T-helper 17 cell (primary cell): ENCODE data around the gene PRKG1. TPM values are rescaled to one million over a fixed set of nuclear protein-coding genes. Genes with fewer than 3 reads are reported as not detected.

Experiments used
- ATAC-seq: fragments of 150-1000 bp; cut with Tn5 transposase; 2 replicates; pipeline ENCODE4 v1.10.0; 2021; ENCODE audit warnings: mild to moderate bottlenecking, moderate library complexity
- DNase-seq, 3 donors: peaks; one replicate each; pipeline versions ENCODE4 v3.0.0 to v3.0.0-alpha.2; 2020 to 2021
- H3K9me3 ChIP-seq: one replicate; pipeline ENCODE4 v1.7.0; 2013; ENCODE audit warnings: low read length, mild to moderate bottlenecking; ENCODE audit not compliant: control insufficient read depth, poor library complexity, severe bottlenecking
- H3K27ac Mint-ChIP-seq: one replicate; pipeline ENCODE4 v1.8.0; 2022; ENCODE audit warnings: mild to moderate bottlenecking, moderate library complexity, mixed read lengths
- H3K27me3 Mint-ChIP-seq: one replicate; pipeline ENCODE4 v1.8.0; 2022; ENCODE audit warnings: mixed read lengths
- H3K36me3 Mint-ChIP-seq: one replicate; pipeline ENCODE4 v1.8.0; 2022; ENCODE audit warnings: low read depth, mixed read lengths
- H3K4me1 Mint-ChIP-seq: one replicate; pipeline ENCODE4 v1.8.0; 2022; ENCODE audit warnings: mild to moderate bottlenecking, mixed read lengths
- H3K4me3 Mint-ChIP-seq: one replicate; pipeline ENCODE4 v1.8.0; 2022; ENCODE audit warnings: mild to moderate bottlenecking, moderate library complexity, mixed read lengths
- total RNA-seq, 4 donors: library from RNA in 2 of 4; stranded (reverse) in 2 of 4; gene quantifications; one replicate each; pipeline ENCODE4 v1.2.3 and lab custom pipeline; 2022 to 2026

Gene PRKG1
- total RNA-seq, 2 donors from 2014 or later, result 0.27 to 4.1 TPM

DNA sequence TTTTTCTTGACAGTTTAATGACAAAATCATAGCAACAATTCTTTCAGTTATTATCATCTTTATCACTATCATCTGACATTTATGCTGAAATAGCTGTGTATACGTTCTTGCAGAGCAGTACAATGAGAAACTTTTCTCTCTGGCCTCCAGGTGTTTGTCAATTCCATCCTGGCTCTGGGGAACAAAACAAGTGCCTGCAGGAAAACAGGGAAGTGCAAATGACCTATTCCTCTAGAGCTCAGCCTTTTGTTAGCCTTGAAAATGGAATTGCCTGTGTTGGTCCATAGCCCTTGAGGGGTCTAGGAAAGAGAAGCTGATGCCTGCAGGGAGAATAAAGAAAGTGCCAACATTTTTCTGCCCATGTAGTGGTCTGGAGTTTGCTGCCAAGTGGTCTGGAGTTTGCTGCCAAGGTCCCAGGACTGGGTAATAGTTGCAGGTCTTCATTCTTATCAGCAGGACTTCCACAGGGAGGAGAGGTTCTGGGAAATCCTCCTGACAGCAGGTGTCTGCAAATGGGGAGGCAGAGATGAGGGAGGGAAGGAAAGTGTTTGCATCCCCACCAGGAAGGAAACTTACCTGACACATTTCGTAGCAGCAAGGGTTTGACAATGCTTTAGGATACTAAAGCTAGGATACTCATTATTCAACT lies 635.2 kb downstream of the PRKG1 start:
- Mint-ChIP-seq H3K27me3 (no peaks in the 10 kb centered on the region), H3K4me3 (no peak overlapping the region), H3K36me3 (no peaks in the 10 kb centered on the region), H3K27ac (no peak overlapping the region), H3K4me1 (peaks cover 9% of the 10 kb centered on the region)
- no peaks in the 10 kb centered on the region for H3K9me3 ChIP-seq
- ATAC-seq, result no peak
- no peak for DNase-seq

DNA sequence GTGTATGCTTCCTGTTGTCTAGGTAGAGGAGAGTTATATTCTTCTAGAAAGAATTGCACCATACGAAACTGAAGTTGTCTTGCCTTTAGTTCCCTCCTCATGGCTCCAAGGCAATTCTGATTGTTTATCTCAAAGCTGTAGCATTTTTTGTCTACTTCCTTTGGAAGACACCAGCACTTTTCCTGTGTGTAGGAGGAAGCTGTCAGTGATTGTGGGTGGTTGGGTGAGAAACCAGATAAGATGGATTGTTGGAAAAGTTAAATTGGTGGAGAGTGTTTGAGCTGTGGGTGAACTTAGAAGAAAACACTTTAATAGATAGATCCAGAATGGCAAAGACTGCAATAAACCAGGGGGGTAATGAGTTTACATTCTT lies 637.2 kb downstream of the PRKG1 start:
- Mint-ChIP-seq H3K27ac (no peak overlapping the region), H3K27me3 (peaks cover 7% of the 10 kb centered on the region), H3K4me3 (no peak overlapping the region), H3K4me1 (peaks cover 9% of the 10 kb centered on the region), H3K36me3 (peaks cover 3% of the 10 kb centered on the region)
- DNase-seq (no peak), ATAC-seq (no peak)
- H3K9me3 ChIP-seq, result no peaks in the 10 kb centered on the region

DNA sequence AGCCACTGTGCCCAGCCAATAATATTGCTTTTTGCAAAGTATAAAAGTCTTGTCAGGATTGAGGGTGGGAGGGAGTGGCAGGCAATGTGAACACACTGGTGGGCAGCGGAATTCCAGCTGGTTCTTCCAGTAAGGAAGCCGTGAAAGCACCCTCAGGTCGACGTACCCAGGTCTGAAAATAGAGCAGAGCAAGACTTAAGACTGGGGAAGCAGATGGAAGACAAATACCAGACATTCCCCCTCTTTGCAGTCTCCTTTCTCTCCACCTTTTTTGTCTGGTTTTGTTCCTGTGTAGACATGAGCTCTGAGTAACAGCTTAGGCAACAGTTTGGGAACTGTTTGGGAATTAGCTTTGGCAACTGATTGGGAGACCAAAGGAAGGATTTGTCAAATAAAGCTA lies 642.7 kb downstream of the PRKG1 start:
- peaks cover 3% of the 10 kb centered on the region for H3K4me1 Mint-ChIP-seq
- ATAC-seq (no peak), DNase-seq (no peak)
- no peak overlapping the region for H3K4me3 Mint-ChIP-seq
- H3K27me3 Mint-ChIP-seq, result peaks cover 15% of the 10 kb centered on the region
- no peak overlapping the region for H3K27ac Mint-ChIP-seq
- peaks cover 3% of the 10 kb centered on the region for H3K36me3 Mint-ChIP-seq
- no peaks in the 10 kb centered on the region for H3K9me3 ChIP-seq

DNA sequence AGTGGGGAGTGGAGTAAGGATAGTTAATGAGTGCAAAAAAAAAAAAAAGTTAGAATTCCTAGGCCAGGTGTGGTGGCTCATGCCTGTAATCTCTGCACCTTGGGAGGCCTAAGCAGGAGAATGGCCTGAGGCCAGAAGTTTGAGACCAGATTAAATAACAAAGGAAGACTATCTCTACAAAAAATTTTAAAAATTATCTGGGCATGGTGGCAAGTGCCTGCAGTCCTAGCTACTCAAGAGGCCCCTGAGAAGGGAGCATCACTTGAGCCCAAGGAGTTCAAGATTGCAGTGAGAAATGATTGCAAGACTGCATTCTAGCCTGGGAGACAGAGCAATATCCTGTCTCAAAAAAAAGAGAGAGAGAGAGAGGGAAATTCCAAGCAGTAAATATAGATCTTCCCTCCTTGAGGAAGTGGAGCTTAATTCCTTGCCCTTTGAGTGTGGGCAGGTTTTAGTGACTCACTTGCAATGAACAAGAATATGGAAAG lies 644.6 kb downstream of the PRKG1 start:
- Mint-ChIP-seq H3K4me1 (peaks cover 3% of the 10 kb centered on the region), H3K27ac (no peak overlapping the region)

DNA sequence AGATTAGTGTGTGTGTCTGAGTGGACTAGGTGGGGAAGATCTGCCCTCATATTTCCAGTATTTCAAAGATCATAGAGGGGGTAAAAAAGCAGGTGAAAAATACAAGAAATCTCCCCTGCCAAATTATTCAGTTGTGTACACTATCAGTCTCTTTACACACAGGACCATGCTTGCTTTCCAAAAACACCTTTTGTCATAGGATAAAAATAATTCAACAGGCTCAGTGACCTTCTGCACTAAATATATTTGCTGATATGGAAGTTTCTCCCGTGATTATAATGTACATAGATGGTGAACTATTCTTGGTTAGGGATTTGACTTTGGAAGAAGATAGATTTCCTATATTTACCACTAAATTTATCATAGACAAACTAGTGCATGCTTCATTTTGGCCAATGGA lies 649.8 kb downstream of the PRKG1 start:
- H3K27ac Mint-ChIP-seq, result no peak overlapping the region
- no peaks in the 10 kb centered on the region for H3K27me3 Mint-ChIP-seq
- DNase-seq, result no peak
- H3K9me3 ChIP-seq, result no peaks in the 10 kb centered on the region
- H3K4me3 Mint-ChIP-seq, result no peak overlapping the region
- ATAC-seq, result no peak
- no peaks in the 10 kb centered on the region for H3K36me3 Mint-ChIP-seq
- peaks cover under 1% of the 10 kb centered on the region for H3K4me1 Mint-ChIP-seq

More for the DNA sequence above, 644.6 kb downstream of the PRKG1 start:
- H3K36me3 Mint-ChIP-seq, result peaks cover 3% of the 10 kb centered on the region
- peaks cover 15% of the 10 kb centered on the region for H3K27me3 Mint-ChIP-seq
- no peak overlapping the region for H3K4me3 Mint-ChIP-seq
- H3K9me3 ChIP-seq, result no peaks in the 10 kb centered on the region
- ATAC-seq (no peak), DNase-seq (no peak)

DNA sequence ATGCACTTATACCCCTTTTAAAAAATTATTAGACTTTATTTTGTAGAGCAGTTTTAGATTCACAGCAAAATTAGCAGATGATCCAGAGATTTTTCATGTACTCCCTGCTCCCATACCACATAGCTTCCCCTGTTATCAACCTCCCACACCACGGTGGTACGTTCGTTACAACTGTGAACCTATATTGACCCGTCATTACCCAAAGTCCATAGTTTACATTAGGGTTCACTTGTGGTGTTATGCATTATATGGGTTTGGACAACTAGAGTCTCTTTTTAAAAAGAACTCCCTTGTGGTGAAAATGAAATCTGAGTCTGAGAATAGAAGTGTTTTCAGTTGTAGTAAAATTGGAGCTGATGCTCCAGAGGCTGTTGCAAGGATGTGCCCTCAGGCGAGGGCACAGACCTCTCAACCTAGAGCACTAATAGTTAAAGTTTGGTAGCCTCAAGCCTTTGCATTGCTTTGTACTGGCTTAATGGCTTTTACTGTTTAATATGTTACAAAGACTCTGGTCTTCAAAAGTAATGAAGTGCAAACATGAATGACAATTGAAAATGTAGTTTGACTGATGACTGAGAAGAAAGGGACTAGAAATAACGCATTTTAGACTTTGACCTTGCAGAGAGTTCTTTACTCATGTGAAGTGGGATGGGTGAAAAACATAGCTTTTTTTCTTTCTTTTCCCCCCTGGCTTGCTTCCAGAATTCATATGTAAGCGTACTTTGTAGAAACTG lies 655.7 kb downstream of the PRKG1 start:
- no peaks in the 10 kb centered on the region for H3K27me3 Mint-ChIP-seq
- no peaks in the 10 kb centered on the region for H3K4me1 Mint-ChIP-seq
- no peak for ATAC-seq
- H3K4me3 Mint-ChIP-seq, result no peak overlapping the region
- DNase-seq, result no peak
- no peaks in the 10 kb centered on the region for H3K36me3 Mint-ChIP-seq
- no peaks in the 10 kb centered on the region for H3K9me3 ChIP-seq
- no peak overlapping the region for H3K27ac Mint-ChIP-seq

DNA sequence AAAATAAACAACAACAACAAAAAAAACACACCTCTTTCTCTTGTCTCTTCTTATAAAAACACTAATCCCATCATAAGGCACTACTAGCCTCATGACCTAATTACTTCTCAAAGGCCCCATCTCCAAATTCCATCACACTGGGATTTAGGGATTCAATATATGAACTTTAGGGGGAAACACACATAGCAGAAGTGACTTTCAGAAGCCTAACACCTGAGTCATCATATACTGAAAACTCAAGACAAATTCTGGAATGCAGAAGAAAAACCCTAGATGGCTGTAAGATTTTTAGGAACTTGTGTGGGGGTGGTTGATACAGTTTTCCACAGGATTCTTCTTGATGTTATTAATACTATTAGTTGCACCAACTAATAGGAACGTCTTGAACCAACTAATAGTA lies 658.8 kb downstream of the PRKG1 start:
- peaks cover 3% of the 10 kb centered on the region for H3K4me1 Mint-ChIP-seq
- no peaks in the 10 kb centered on the region for H3K36me3 Mint-ChIP-seq
- peaks cover 3% of the 10 kb centered on the region for H3K27me3 Mint-ChIP-seq
- ATAC-seq, result no peak
- no peak overlapping the region for H3K27ac Mint-ChIP-seq
- H3K4me3 Mint-ChIP-seq, result no peak overlapping the region
- H3K9me3 ChIP-seq, result no peaks in the 10 kb centered on the region
- no peak for DNase-seq

DNA sequence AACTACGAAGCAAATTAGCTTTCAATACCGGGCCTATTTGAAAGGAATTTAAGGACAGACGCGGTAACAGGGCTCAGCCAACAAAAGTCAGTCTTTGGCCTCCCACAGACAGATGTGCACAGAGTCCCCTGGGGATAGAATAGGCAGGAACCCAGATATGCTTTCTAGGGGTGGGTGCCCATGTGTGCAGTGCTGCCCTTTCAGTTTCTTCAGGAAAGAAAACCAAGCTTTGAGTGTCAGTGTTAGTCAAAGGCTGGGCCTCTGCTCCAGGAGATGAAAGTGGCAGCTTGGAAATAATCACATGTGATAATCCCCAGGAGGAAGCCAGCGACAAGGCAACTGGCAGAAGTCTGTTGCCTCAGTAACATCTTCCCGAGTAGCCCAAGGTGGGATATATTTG lies 668.9 kb downstream of the PRKG1 start:
- DNase-seq (no peak), ATAC-seq (no peak)
- Mint-ChIP-seq H3K27me3 (peaks cover 17% of the 10 kb centered on the region), H3K27ac (no peak overlapping the region), H3K36me3 (no peaks in the 10 kb centered on the region), H3K4me1 (peaks cover 2% of the 10 kb centered on the region), H3K4me3 (no peak overlapping the region)
- H3K9me3 ChIP-seq, result no peaks in the 10 kb centered on the region

DNA sequence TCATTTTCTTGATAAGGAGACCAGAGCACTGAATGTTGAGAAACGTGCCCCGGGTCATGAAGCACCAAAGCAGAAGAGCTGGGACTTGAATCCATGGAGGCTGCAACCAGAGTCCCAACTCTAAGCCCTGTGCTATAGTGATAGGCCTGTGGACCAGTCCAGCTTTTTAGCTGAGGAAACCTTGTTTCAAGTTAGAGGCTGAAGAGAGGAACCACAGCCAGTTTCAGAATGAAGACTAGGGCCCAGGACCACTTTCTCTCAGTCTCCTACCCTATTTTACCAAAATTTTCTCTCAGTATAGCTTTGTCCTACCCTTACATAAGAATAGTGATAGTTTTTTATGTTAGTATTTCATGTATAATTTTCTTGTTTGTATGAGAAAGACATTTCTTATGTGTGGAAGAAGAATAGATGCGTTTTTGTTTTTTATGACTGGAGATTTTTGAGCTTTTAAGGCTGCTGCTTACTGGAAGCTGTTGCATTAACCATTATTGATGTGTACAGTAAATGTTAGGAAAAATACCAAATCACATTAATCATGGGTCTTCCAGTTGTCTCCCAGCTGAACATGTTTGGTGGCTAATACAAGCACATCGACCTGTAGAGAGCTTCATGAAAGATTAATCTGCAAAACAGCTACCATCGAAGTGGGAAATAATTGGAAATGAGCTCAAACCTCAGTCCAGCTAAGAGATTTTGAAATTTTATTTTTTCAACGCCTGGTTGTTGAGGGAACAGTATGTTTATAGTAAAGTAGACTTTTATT lies 670.1 kb downstream of the PRKG1 start:
- Mint-ChIP-seq H3K36me3 (no peaks in the 10 kb centered on the region), H3K4me1 (peaks cover 2% of the 10 kb centered on the region), H3K4me3 (no peak overlapping the region), H3K27me3 (peaks cover 7% of the 10 kb centered on the region), H3K27ac (no peak overlapping the region)
- ATAC-seq (no peak), DNase-seq (no peak)
- H3K9me3 ChIP-seq, result no peaks in the 10 kb centered on the region

DNA sequence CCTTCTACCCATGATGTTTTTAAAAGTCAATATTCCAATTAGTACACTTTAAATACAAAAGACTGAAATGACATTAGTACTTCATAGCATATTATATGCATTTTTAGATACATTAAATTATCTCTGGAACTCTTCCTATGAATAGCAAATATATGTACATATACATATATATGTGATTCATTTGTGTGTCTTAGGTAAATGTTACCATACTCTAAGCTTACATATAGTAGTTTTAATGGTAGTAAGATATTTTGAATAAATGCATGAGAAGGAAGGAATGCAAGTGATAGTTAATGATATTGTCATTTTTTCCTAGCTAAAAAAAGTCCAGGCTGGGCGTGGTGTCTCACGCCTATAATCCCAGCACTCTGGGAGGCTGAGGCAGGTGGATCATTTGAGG lies 671.1 kb downstream of the PRKG1 start:
- H3K4me1 Mint-ChIP-seq, result peaks cover 2% of the 10 kb centered on the region
- no peak overlapping the region for H3K27ac Mint-ChIP-seq
- DNase-seq, result no peak
- H3K4me3 Mint-ChIP-seq, result no peak overlapping the region
- peaks cover 7% of the 10 kb centered on the region for H3K27me3 Mint-ChIP-seq
- ATAC-seq, result no peak
- H3K9me3 ChIP-seq, result no peaks in the 10 kb centered on the region
- H3K36me3 Mint-ChIP-seq, result no peaks in the 10 kb centered on the region

DNA sequence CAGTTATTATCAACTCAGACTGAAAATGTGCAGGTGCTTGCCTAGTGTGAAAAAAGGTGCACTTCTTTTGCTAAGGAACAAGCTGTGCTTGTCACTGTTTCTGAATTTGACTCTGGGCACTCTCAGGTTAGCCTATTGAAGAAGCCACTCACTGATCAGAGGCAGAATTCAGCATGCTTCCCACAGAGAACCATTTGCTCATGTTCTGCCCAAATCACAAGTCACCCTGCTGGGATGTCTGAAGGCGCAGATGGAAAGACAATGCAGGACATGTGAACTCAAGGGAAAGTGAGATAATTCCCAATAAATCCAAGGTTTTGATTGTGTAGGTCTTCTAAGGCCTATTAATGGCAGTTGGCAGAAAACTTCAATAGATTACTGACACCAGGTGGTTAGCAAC lies 672.9 kb downstream of the PRKG1 start:
- peaks cover 2% of the 10 kb centered on the region for H3K4me1 Mint-ChIP-seq
- ATAC-seq, result no peak
- no peak for DNase-seq
- peaks cover 7% of the 10 kb centered on the region for H3K27me3 Mint-ChIP-seq
- no peaks in the 10 kb centered on the region for H3K9me3 ChIP-seq
- no peak overlapping the region for H3K27ac Mint-ChIP-seq
- H3K4me3 Mint-ChIP-seq, result no peak overlapping the region
- H3K36me3 Mint-ChIP-seq, result no peaks in the 10 kb centered on the region

DNA sequence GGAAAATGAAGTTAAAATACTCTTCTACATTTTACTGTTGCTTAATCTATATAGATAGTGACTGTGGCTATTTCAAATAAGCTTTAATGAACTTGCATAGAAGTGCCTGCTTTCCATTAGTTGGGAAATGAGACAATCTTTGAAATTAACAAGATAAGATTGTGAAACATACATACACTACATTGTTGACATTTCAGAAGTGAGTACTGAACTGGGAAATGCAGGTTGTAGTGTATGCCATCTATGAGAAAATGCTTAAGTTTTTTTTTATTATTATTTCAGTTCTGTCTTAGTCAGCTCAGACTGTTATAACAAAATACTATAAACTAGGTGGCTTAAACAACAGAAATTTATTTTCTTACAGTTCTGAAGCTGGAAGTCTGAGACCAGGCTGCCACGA lies 674.7 kb downstream of the PRKG1 start:
- H3K27me3 Mint-ChIP-seq, result no peaks in the 10 kb centered on the region
- peaks cover 2% of the 10 kb centered on the region for H3K4me1 Mint-ChIP-seq

DNA sequence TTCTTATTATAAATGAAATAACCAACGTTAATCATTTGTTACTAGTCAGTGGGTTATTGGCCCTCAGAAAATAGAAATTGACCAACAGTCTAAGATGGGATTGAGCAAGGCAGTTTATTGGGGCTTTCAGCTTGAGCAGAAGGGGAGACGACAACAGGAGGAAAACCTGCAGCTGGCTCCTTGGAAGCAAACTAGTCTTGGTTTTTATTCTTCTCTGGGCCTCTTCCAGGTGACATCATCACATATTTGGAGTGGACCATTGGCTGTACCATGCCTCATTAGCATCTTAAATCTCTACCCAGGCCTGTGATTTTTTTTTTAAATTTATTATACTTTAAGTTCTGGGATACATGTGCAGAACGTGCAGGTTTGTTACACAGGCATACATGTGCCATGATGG lies 684.1 kb downstream of the PRKG1 start:
- Mint-ChIP-seq H3K4me1 (no peaks in the 10 kb centered on the region), H3K36me3 (no peaks in the 10 kb centered on the region), H3K27me3 (no peaks in the 10 kb centered on the region), H3K27ac (no peak overlapping the region), H3K4me3 (no peak overlapping the region)
- ATAC-seq, result no peak
- DNase-seq, result no peak
- no peaks in the 10 kb centered on the region for H3K9me3 ChIP-seq

More for the DNA sequence above, 674.7 kb downstream of the PRKG1 start:
- Mint-ChIP-seq H3K36me3 (no peaks in the 10 kb centered on the region), H3K27ac (no peak overlapping the region), H3K4me3 (no peak overlapping the region)
- DNase-seq (no peak), ATAC-seq (no peak)
- H3K9me3 ChIP-seq, result no peaks in the 10 kb centered on the region
